ENCODE results near the gene LY6G5C. TPM values are rescaled to one million over a fixed set of nuclear protein-coding genes. Genes with fewer than 3 reads are reported as not detected.

LY6G5C gene
- total and polyA plus RNA-seq, 9 of the 15 experiments (the other 6 are each of a cell fraction or from before 2014, with no cell fraction given), result 0.10 to 0.67 (median 0.46) TPM; not detected in 4

GRCh38 chr6:31658158-31658688 is 22.6 kb downstream of the LY6G5C start (continued):
- TF ChIP-seq TEAD1 (CRISPR knock-in tag; IDR thresholded peaks at IDR 0.05) (peak in 1 of 2 experiments; percentile 36; a peak in 1 of 4 replicates), FOXJ2 (tag; IDR thresholded peaks at IDR 0.05) (no peak), MITF (IDR thresholded peaks at IDR 0.05) (0 out of 2 replicates have a peak, but pooled peaks have one; percentile 34), ZNF318 (IDR thresholded peaks at IDR 0.05; ENCODE audit: borderline replicate concordance in 1 of 2, low read depth in 1 of 2) (no peak), ZBTB49 (CRISPR knock-in tag; IDR thresholded peaks at IDR 0.05; ENCODE audit: borderline replicate concordance) (no peak), GABPB2 (CRISPR knock-in tag; conservative IDR thresholded peaks at IDR 0.05) (no peak), NFYB (IDR thresholded peaks at IDR 0.05; ENCODE audit: extremely low read depth, insufficient read length) (no peak), CAMTA2 (CRISPR knock-in tag; conservative IDR thresholded peaks at IDR 0.05) (no peak), SMC3 (conservative IDR thresholded peaks at IDR 0.05; ENCODE audit: insufficient read depth, low read depth, low read length) (no peak), ZFP36 (IDR thresholded peaks at IDR 0.05; ENCODE audit: low read depth, low read length, partially characterized antibody) (no peak), MAFG (tag; conservative IDR thresholded peaks at IDR 0.05) (peak; percentile 79), CBX3 (IDR thresholded peaks at IDR 0.05; ENCODE audit: borderline replicate concordance in 1 of 2, low read length in 2 of 2) (no peak), ZNF699 (CRISPR knock-in tag; IDR thresholded peaks at IDR 0.05; ENCODE audit: insufficient replicate concordance) (no peak), SIRT6 (IDR thresholded peaks at IDR 0.05; ENCODE audit: low read depth, low read length) (no peak)
